T-cell (primary cell): ENCODE results near the gene SINHCAF. TPM values are rescaled to one million over a fixed set of nuclear protein-coding genes. Genes with fewer than 3 reads are reported as not detected.
"Not testable (repeated sequence)": the region's sequence is repeated elsewhere in the genome, so short reads cannot be mapped to it uniquely, and the experiment has no call there.

Experiments used
- ATAC-seq, 4 experiments: fragments of 200-7000 bp in 3 of 4; fragments of 150-1000 bp in 1 of 4; cut with Tn5 transposase; replicated peaks in 1 of 4; 1 replicate in 3 of 4; 2 replicates in 1 of 4; pipeline ENCODE4 v1.10.0; 2021; ENCODE audit warnings: moderate library complexity in 3 of 4, mild to moderate bottlenecking in 2 of 4, moderate number of reproducible peaks in 1 of 4
- CTCF ChIA-PET, 2 donors: fragments of 300-600 bp; sonication (Branson Sonifier 250); formaldehyde crosslinking; loops; one replicate each; lab custom pipeline; 2022; ENCODE audit warnings: antibody characterized with exemption in 2 of 2; lab: Charles Lee
- POLR2A ChIA-PET, 2 donors: fragments of 300-600 bp; sonication (Branson Sonifier 250); formaldehyde crosslinking; loops; one replicate each; lab custom pipeline; 2022; ENCODE audit warnings: antibody characterized with exemption in 2 of 2; lab: Charles Lee
- DNase-seq, 35 experiments: peaks; one replicate each; pipeline versions ENCODE4 v3.0.0 to v3.0.0-alpha.2; 2013 to 2023
- H3K27ac ChIP-seq: one replicate; pipeline ENCODE4 v1.5.1; 2013; ENCODE audit warnings: low read length
- H3K27me3 ChIP-seq, 2 experiments: replicated peaks in 1 of 2; 1 replicate in 1 of 2; 2 replicates in 1 of 2; pipeline versions ENCODE4 v1.6.1 to v1.7.0; 2013; ENCODE audit warnings: low read length in 1 of 2, mixed read lengths in 1 of 2; ENCODE audit not compliant: control insufficient read depth in 2 of 2, insufficient read depth in 2 of 2; ENCODE audit errors: extremely low read depth in 1 of 2
- H3K36me3 ChIP-seq, 2 donors: 1 replicate in 1 of 2; 2 replicates in 1 of 2; pipeline versions ENCODE4 v1.6.1 to v1.7.0; 2013; ENCODE audit warnings: low read length in 1 of 2; ENCODE audit not compliant: control insufficient read depth in 2 of 2, insufficient read depth in 1 of 2; ENCODE audit errors: extremely low read depth in 1 of 2
- H3K4me1 ChIP-seq, 2 experiments: 1 replicate in 1 of 2; 2 replicates in 1 of 2; pipeline versions ENCODE4 v1.6.1 to v1.7.0; 2013; ENCODE audit warnings: low read length in 2 of 2, mixed read lengths in 1 of 2; ENCODE audit not compliant: insufficient read depth in 2 of 2, control insufficient read depth in 1 of 2; ENCODE audit errors: extremely low read depth in 1 of 2
- H3K4me3 ChIP-seq, 2 donors: 1 replicate in 1 of 2; 2 replicates in 1 of 2; pipeline versions ENCODE4 v1.5.1 to v1.7.0; 2013; ENCODE audit warnings: mild to moderate bottlenecking in 2 of 2, low read length in 1 of 2, moderate library complexity in 1 of 2; ENCODE audit not compliant: control insufficient read depth in 1 of 2; ENCODE audit errors: extremely low read depth in 1 of 2
- H3K9me3 ChIP-seq: 2 replicates; pipeline ENCODE4 v1.7.0; 2013
- H3K27ac Mint-ChIP-seq, 2 donors: one replicate each; pipeline ENCODE4 v1.8.0; 2020 to 2021; ENCODE audit warnings: mild to moderate bottlenecking in 2 of 2, mixed read lengths in 2 of 2
- H3K27me3 Mint-ChIP-seq, 2 donors: one replicate each; pipeline ENCODE4 v1.8.0; 2021 to 2022; ENCODE audit warnings: mixed read lengths in 2 of 2
- H3K36me3 Mint-ChIP-seq: one replicate; pipeline ENCODE4 v1.8.0; 2021; ENCODE audit warnings: mixed read lengths
- H3K4me1 Mint-ChIP-seq, 3 donors: one replicate each; pipeline ENCODE4 v1.8.0; 2020 to 2022; ENCODE audit warnings: mixed read lengths in 3 of 3, mild to moderate bottlenecking in 1 of 3
- H3K4me3 Mint-ChIP-seq, 3 donors: one replicate each; pipeline ENCODE4 v1.8.0; 2020 to 2022; ENCODE audit warnings: mild to moderate bottlenecking in 3 of 3, mixed read lengths in 3 of 3, moderate library complexity in 3 of 3
- H3K9me3 Mint-ChIP-seq, 3 donors: one replicate each; pipeline ENCODE4 v1.8.0; 2020 to 2022; ENCODE audit warnings: mixed read lengths in 3 of 3
- WGBS: methylation state at CpG from one replicate; pipeline ENCODE4 v1.1.5; 2013; ENCODE audit warnings: missing lambda C conversion rate; ENCODE audit not compliant: insufficient coverage; 5-methylcytosine and 5-hydroxymethylcytosine counted together
- total RNA-seq, 35 experiments: library from RNA in 6 of 35; stranded (reverse) in 6 of 35; fragments of 120-200 nt in 1 of 35; gene quantifications; one replicate each; pipeline versions ENCODE4 v1.2.1 to v1.2.4 and lab custom pipeline; 2013 to 2026

The SINHCAF gene
- total RNA-seq, 5 donors from 2014 or later (not counting 1 experiment from before 2014, with no cell fraction given): 70.3 to 93.2 (median 85.0) TPM

DNA sequence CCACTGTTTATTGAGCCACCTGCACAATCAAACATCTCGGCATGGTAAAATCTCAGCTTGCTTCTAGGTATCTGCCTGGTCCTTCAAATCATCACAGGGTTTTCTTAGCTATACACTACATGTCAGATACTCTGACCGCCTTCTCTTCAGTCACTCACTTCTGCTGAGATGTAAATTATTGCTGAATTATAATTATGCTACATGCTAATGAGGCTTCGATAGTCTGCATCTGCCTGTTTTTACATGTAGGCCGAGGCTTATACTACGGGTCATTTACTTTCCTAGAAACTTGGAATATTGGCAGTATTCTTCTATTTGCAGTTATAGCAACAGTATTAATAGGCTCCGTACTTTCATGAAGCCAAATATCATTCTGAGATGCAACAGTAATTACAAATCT is 77.6 kb downstream of the SINHCAF start:
- ChIA-PET POLR2A (no interaction called here), CTCF (interaction anchor here in 1 of 2 donors (1.0 kb wide), 1 partner anchor 155 kb away, joined by 6 read pairs; no protein-coding TSS in a partner anchor)
- Mint-ChIP-seq H3K9me3 (no peaks in the 10 kb centered on the region), H3K36me3 (no peaks in the 10 kb centered on the region), H3K27me3 (peaks cover 0 to 2% of the 10 kb centered on the region in 2 donors), H3K27ac (no peak overlapping the region), H3K4me1 (no peaks in the 10 kb centered on the region), H3K4me3 (no peak overlapping the region)
- no peaks in the 10 kb centered on the region for H3K9me3 ChIP-seq
- no peaks in the 10 kb centered on the region for H3K4me1 ChIP-seq
- H3K36me3 ChIP-seq: no peaks in the 10 kb centered on the region
- H3K27me3 ChIP-seq: peaks cover 0 to 9% of the 10 kb centered on the region in 2 experiments
- no peak overlapping the region for H3K27ac ChIP-seq
- no CpG with 5 or more reads among the region's 6 CpGs for WGBS
- DNase-seq (no peak), ATAC-seq (no peak)
- no peak overlapping the region for H3K4me3 ChIP-seq

DNA sequence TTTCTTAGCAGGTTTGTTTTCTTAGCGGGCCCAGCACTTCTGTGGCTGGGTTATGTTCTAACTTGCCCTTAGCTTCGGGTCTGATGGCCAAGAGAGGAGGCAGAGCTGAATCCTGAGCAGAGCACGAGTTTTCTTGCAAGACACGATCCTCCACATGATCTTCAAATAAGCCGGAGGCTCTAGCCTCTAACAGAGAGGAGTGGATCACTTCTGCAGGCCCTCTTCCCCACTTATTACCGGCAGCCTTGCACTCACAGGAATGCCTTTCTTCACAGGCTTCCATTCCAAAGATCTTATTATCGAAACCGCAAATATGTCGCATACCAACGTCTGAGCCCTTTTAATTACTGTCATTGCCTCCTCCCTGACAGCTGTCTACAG is 79.5 kb downstream of the SINHCAF start:
- H3K9me3 ChIP-seq: no peaks in the 10 kb centered on the region
- CTCF ChIA-PET: no interaction called here
- WGBS: 92% methylated on average over 9 of the region's 10 CpGs
- H3K4me1 Mint-ChIP-seq: no peaks in the 10 kb centered on the region
- H3K27ac ChIP-seq: no peak overlapping the region
- ATAC-seq (no peak), DNase-seq (no peak)
- no peaks in the 10 kb centered on the region for H3K36me3 ChIP-seq
- H3K27me3 Mint-ChIP-seq: no peaks in the 10 kb centered on the region
- H3K27ac Mint-ChIP-seq: no peak overlapping the region
- H3K36me3 Mint-ChIP-seq: no peaks in the 10 kb centered on the region
- no peak overlapping the region for H3K4me3 Mint-ChIP-seq
- peaks cover 0 to 5% of the 10 kb centered on the region in 2 experiments for H3K27me3 ChIP-seq
- no peak overlapping the region for H3K4me3 ChIP-seq
- H3K9me3 Mint-ChIP-seq: no peaks in the 10 kb centered on the region
- POLR2A ChIA-PET: no interaction called here
- H3K4me1 ChIP-seq: no peaks in the 10 kb centered on the region

GRCh38 chr12:31245822-31246469 is 80.0 kb downstream of the SINHCAF start:
- Mint-ChIP-seq H3K4me3 (no peak overlapping the region), H3K27me3 (no peaks in the 10 kb centered on the region), H3K27ac (no peak overlapping the region), H3K36me3 (no peaks in the 10 kb centered on the region), H3K9me3 (no peaks in the 10 kb centered on the region), H3K4me1 (no peaks in the 10 kb centered on the region)
- no peaks in the 10 kb centered on the region for H3K4me1 ChIP-seq
- ATAC-seq (no peak), DNase-seq (no peak)
- WGBS: 87% methylated on average over 8 of the region's 15 CpGs
- ChIA-PET POLR2A (no interaction called here), CTCF (no interaction called here)
- H3K27me3 ChIP-seq: peaks cover 0 to 5% of the 10 kb centered on the region in 2 experiments
- H3K36me3 ChIP-seq: no peaks in the 10 kb centered on the region
- H3K4me3 ChIP-seq: no peak overlapping the region
- no peak overlapping the region for H3K27ac ChIP-seq
- H3K9me3 ChIP-seq: no peaks in the 10 kb centered on the region

DNA sequence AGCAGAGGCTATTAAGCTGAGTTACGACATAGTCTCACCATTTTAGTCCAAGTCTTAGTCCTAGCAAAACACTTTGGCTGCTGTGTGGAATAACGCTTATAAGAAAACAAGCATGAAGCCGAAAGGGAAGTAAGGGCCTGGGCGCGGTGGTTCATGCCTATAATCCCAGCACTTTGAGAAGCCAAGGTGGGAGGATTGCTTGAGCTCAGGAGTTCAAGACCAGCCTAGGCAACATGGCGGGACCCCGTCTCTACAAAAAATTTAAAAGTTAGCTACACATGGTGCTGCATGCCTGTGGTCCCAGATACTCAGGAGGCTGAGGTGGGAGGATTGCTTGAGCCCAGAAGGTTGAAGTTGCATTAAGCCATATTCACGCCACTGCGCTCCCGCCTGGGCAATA is 83.5 kb downstream of the SINHCAF start:
- ChIA-PET POLR2A (interaction anchor here in 1 of 2 donors (0.6 kb wide), 1 partner anchor 396 kb away, joined by 12 read pairs; no protein-coding TSS in a partner anchor), CTCF (interaction anchor here (0.9 to 1.2 kb wide), 3 partner anchors 10 to 1913 kb away, joined by 3 read pairs; no protein-coding TSS in a partner anchor)
- H3K4me3 ChIP-seq, H3K4me1 ChIP-seq, H3K36me3 ChIP-seq, ATAC-seq, H3K27ac ChIP-seq, H3K9me3 Mint-ChIP-seq, H3K36me3 Mint-ChIP-seq, H3K27ac Mint-ChIP-seq, H3K9me3 ChIP-seq, H3K4me3 Mint-ChIP-seq, H3K27me3 Mint-ChIP-seq, DNase-seq, H3K27me3 ChIP-seq, H3K4me1 Mint-ChIP-seq: not testable (repeated sequence)
- 92% methylated on average over 9 of the region's 10 CpGs for WGBS

DNA sequence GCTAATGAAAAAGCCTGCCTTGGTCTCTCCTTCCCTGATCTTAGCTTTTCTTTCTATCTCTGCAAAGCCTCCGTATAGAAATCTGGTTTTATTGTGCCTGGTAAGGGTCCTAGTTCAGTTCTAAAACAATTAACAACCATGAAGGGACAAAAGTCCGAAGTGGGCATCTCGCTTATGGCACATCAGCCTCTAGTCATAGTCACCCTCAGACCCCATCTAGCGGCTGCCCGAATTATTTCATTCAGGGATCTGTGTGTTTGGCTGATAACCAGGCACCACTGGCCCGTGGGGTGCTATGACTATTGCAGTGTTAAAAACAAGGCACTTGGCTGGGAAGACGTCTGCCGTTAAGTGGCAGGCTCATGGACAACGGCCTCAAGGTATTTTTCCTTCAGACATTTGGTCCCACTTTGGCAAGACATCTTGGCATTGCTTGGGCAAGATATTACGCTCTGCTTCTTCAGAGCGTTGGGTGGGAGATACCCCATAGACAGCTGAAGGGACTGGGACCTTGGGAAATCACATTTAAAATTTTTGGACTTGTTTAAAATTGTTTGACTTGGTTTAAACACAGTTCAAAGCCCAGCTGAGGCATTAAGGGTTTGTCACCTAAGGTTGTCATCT is 87.1 kb downstream of the SINHCAF start:
- Mint-ChIP-seq H3K36me3 (no peaks in the 10 kb centered on the region), H3K4me1 (peaks cover 0 to 5% (median 2%) of the 10 kb centered on the region in 3 donors), H3K27ac (no peak overlapping the region), H3K9me3 (no peaks in the 10 kb centered on the region), H3K27me3 (peaks cover 17 to 19% of the 10 kb centered on the region in 2 donors), H3K4me3 (no peak overlapping the region)
- Histone ChIP-seq H3K36me3 (no peaks in the 10 kb centered on the region), H3K4me3 (no peak overlapping the region), H3K27ac (no peak overlapping the region), H3K4me1 (no peaks in the 10 kb centered on the region), H3K27me3 (peaks cover 0 to 13% of the 10 kb centered on the region in 2 experiments), H3K9me3 (no peaks in the 10 kb centered on the region)
- peak in 30 of 35 experiments; percentile 5 to 53 (median 34) for DNase-seq
- ATAC-seq: peak; percentile 54 to 72 (median 60)
- POLR2A ChIA-PET: interaction anchor here in 1 of 2 donors (0.6 kb wide), 1 partner anchor 166 kb away, joined by 4 read pairs; no protein-coding TSS in a partner anchor
- CTCF ChIA-PET: interaction anchor here in 1 of 2 donors (0.6 to 1.0 kb wide), 2 partner anchors 121 to 305 kb away, joined by 3 to 4 read pairs; no protein-coding TSS in a partner anchor
- 24% methylated on average over 11 of the region's 11 CpGs for WGBS

DNA sequence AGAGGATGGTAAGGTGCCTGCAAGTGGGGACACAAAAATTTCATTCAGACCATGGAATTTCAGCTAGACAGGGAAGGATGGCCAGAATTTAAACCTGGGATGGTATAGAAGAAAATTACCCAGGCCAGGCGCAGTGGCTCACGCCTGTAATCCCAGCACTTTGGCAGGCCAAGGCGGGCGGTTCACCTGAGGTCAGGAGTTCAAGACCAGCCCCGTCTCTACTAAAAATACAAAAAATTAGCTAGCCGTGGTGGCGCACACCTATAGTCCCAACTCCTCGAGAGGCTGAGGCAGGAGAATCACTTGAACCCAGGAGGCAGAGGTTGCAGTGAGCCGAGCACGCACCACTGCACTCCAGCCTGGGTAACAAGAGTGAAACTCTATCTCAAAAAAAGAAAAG is 87.6 kb downstream of the SINHCAF start:
- H3K4me3 ChIP-seq, H3K36me3 Mint-ChIP-seq, DNase-seq, H3K4me3 Mint-ChIP-seq, H3K27ac Mint-ChIP-seq, H3K36me3 ChIP-seq, H3K4me1 ChIP-seq, H3K9me3 Mint-ChIP-seq, H3K27ac ChIP-seq, H3K9me3 ChIP-seq, H3K4me1 Mint-ChIP-seq, ATAC-seq, POLR2A ChIA-PET: not testable (repeated sequence)
- 85% methylated on average over 9 of the region's 10 CpGs for whole genome bisulfite sequencing
- peaks cover 17 to 21% of the 10 kb centered on the region in 2 donors for H3K27me3 Mint-ChIP-seq
- CTCF ChIA-PET: interaction anchor here in 1 of 2 donors (1.0 kb wide), 1 partner anchor 121 kb away, joined by 4 read pairs; no protein-coding TSS in a partner anchor
- peaks cover 0 to 19% of the 10 kb centered on the region in 2 experiments for H3K27me3 ChIP-seq
